Parathyroid adenoma (tissue), 2 donors: Measurements from ENCODE around the gene WDR18.

Source experiments
- H2AFZ ChIP-seq: fragments of 300-600 bp; sonication (generic); one replicate; pipeline ENCODE4 v1.7.0; 2017; ENCODE audit warnings: antibody characterized with exemption, mild to moderate bottlenecking
- H3K27ac ChIP-seq: fragments of 300-600 bp; sonication (generic); one replicate; pipeline ENCODE4 v1.7.0; 2017
- H3K27me3 ChIP-seq: fragments of 300-600 bp; sonication (generic); one replicate; pipeline ENCODE4 v1.7.0; 2017; ENCODE audit warnings: low read length; ENCODE audit not compliant: control insufficient read depth, insufficient read depth
- H3K36me3 ChIP-seq: fragments of 300-600 bp; sonication (generic); one replicate; pipeline ENCODE4 v1.7.0; 2017; ENCODE audit warnings: low read length; ENCODE audit not compliant: control insufficient read depth, insufficient read depth
- H3K4me1 ChIP-seq: fragments of 300-600 bp; sonication (generic); one replicate; pipeline ENCODE4 v1.7.0; 2017; ENCODE audit warnings: control low read depth
- H3K4me2 ChIP-seq: fragments of 300-600 bp; sonication (generic); one replicate; pipeline ENCODE4 v1.7.0; 2017; ENCODE audit warnings: low read length
- H3K4me3 ChIP-seq: fragments of 300-600 bp; sonication (generic); one replicate; pipeline ENCODE4 v1.7.0; 2017; ENCODE audit warnings: low read depth, low read length
- H3K79me2 ChIP-seq: fragments of 300-600 bp; sonication (generic); one replicate; pipeline ENCODE4 v1.7.0; 2017; ENCODE audit warnings: control low read depth
- H3K9ac ChIP-seq: fragments of 300-600 bp; sonication (generic); one replicate; pipeline ENCODE4 v1.7.0; 2017; ENCODE audit warnings: mild to moderate bottlenecking
- H3K9me3 ChIP-seq: fragments of 300-600 bp; sonication (generic); one replicate; pipeline ENCODE4 v1.7.0; 2017; ENCODE audit warnings: low read length; ENCODE audit not compliant: control insufficient read depth
- TF ChIP-seq, protein P1 (sequence below): fragments of 300-600 bp; sonication (generic); IDR thresholded peaks from one replicate; pipeline ENCODE4 v1.7.0; 2017; ENCODE audit warnings: antibody characterized with exemption, mild to moderate bottlenecking
- donor health status: primary hyperparathyroidism.

WDR18 gene

DNA sequence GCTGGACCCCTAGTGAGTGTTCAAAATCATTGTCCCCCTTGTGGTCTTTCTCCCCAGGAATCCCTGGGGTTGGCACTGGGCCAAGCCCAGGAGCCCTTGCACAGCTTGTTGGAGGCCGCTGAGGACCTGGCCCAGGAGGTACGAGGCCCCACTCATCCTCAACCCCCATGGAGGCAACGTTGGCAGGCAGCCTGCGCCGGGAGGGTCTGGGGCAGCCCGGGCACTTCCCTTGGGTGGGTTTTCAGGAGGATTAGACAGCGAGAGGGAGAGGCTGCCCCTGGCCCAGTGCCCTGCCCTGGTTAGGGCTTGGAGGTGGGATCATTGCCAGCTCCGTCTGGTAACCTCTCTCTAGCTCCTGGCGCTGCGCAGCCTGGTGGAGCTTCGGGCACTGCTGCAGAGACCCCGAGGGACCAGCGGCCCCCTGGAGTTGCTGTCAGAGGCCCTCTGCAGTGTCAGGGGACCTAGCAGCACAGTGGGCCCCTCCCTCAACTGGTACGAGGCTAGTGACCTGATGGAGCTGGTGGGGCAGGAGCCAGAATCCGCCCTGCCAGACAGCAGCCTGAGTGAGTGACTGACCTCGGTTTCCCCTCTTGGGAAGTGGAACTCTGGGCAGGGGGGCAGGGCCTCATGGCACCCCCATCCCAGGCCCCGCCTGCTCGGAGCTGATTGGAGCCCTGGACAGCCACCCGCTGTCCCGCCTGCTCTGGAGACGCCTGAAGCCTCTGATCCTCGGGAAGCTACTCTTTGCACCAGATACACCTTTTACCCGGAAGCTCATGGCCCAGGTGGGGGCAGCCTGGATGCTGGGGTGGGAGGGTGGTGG is 58.8 kb downstream of the WDR18 start:
- Histone ChIP-seq H2AFZ (no peak overlapping the region), H3K9ac (no peak overlapping the region), H3K79me2 (no peaks in the 10 kb centered on the region), H3K4me1 (peaks cover 5% of the 10 kb centered on the region), H3K4me2 (no peak overlapping the region), H3K27me3 (no peaks in the 10 kb centered on the region), H3K9me3 (no peaks in the 10 kb centered on the region), H3K27ac (no peak overlapping the region), H3K4me3 (no peak overlapping the region), H3K36me3 (no peaks in the 10 kb centered on the region)
- TF ChIP-seq, protein P1, sequence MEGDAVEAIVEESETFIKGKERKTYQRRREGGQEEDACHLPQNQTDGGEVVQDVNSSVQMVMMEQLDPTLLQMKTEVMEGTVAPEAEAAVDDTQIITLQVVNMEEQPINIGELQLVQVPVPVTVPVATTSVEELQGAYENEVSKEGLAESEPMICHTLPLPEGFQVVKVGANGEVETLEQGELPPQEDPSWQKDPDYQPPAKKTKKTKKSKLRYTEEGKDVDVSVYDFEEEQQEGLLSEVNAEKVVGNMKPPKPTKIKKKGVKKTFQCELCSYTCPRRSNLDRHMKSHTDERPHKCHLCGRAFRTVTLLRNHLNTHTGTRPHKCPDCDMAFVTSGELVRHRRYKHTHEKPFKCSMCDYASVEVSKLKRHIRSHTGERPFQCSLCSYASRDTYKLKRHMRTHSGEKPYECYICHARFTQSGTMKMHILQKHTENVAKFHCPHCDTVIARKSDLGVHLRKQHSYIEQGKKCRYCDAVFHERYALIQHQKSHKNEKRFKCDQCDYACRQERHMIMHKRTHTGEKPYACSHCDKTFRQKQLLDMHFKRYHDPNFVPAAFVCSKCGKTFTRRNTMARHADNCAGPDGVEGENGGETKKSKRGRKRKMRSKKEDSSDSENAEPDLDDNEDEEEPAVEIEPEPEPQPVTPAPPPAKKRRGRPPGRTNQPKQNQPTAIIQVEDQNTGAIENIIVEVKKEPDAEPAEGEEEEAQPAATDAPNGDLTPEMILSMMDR: no peak
